Astrocyte (in vitro differentiated cells and primary cell): ENCODE data around the gene GADL1. TPM values are rescaled to one million over a fixed set of nuclear protein-coding genes. Genes with fewer than 3 reads are reported as not detected.

Experiments used
- DNase-seq: peaks from one replicate; pipeline ENCODE4 v3.0.0-alpha.2; 2010; ENCODE audit warnings: low read depth
- FAIRE-seq: peaks from 2 replicates; lab custom pipeline; 2011; peaks lifted over from hg19 to GRCh38; lab: Jason Lieb, UNC
- H2AFZ ChIP-seq: 2 replicates; pipeline ENCODE4 v1.6.0; 2012; ENCODE audit warnings: low read depth, low read length, inconsistent platforms
- H3K27ac ChIP-seq: 2 replicates; pipeline ENCODE4 v1.5.1; 2011; ENCODE audit warnings: low read depth, low read length, inconsistent platforms
- H3K27me3 ChIP-seq: 2 replicates; pipeline ENCODE4 v1.6.0; 2011; ENCODE audit warnings: low read length, inconsistent platforms; ENCODE audit not compliant: insufficient read depth
- H3K36me3 ChIP-seq: 2 replicates; pipeline ENCODE4 v1.5.1; 2011; ENCODE audit warnings: low read length, inconsistent platforms; ENCODE audit not compliant: insufficient read depth
- H3K4me1 ChIP-seq: 2 replicates; pipeline ENCODE4 v1.5.1; 2011; ENCODE audit warnings: low read length, inconsistent platforms; ENCODE audit not compliant: insufficient read depth
- H3K4me2 ChIP-seq: 2 replicates; pipeline ENCODE4 v1.6.0; 2012; ENCODE audit warnings: low read length, inconsistent platforms
- H3K4me3 ChIP-seq: 2 replicates; pipeline ENCODE4 v1.5.1; 2011; ENCODE audit warnings: low read depth, mild to moderate bottlenecking, low read length, inconsistent platforms; ENCODE audit not compliant: insufficient read depth
- H3K79me2 ChIP-seq: 2 replicates; pipeline ENCODE4 v1.6.0; 2012; ENCODE audit warnings: mild to moderate bottlenecking, low read length, inconsistent platforms; ENCODE audit not compliant: insufficient read depth
- H3K9ac ChIP-seq: 2 replicates; pipeline ENCODE4 v1.6.0; 2012; ENCODE audit warnings: mild to moderate bottlenecking, low read length, inconsistent platforms
- H3K9me3 ChIP-seq: 2 replicates; pipeline ENCODE4 v1.5.1; 2012; ENCODE audit warnings: low read depth, mild to moderate bottlenecking, low read length, inconsistent platforms; ENCODE audit not compliant: insufficient read depth
- H4K20me1 ChIP-seq: 2 replicates; pipeline ENCODE4 v1.6.0; 2012; ENCODE audit warnings: low read length, inconsistent platforms; ENCODE audit not compliant: insufficient read depth
- H3K27ac Mint-ChIP-seq: one replicate; pipeline ENCODE4 v1.8.0; 2021; ENCODE audit warnings: mild to moderate bottlenecking, mixed read lengths; ENCODE audit not compliant: unreplicated experiment
- H3K27me3 Mint-ChIP-seq: one replicate; pipeline ENCODE4 v1.8.0; 2021; ENCODE audit warnings: low read depth, mixed read lengths; ENCODE audit not compliant: unreplicated experiment
- H3K36me3 Mint-ChIP-seq: one replicate; pipeline ENCODE4 v1.8.0; 2021; ENCODE audit warnings: low read depth, mixed read lengths; ENCODE audit not compliant: unreplicated experiment
- H3K4me1 Mint-ChIP-seq: one replicate; pipeline ENCODE4 v1.8.0; 2021; ENCODE audit warnings: low read depth, mixed read lengths; ENCODE audit not compliant: unreplicated experiment
- H3K4me3 Mint-ChIP-seq: one replicate; pipeline ENCODE4 v1.8.0; 2021; ENCODE audit warnings: mild to moderate bottlenecking, moderate library complexity, mixed read lengths; ENCODE audit not compliant: unreplicated experiment
- H3K9me3 Mint-ChIP-seq: one replicate; pipeline ENCODE4 v1.8.0; 2021; ENCODE audit warnings: mild to moderate bottlenecking, mixed read lengths; ENCODE audit not compliant: unreplicated experiment
- EZH2 ChIP-seq: IDR thresholded peaks from 2 replicates; pipeline ENCODE4 v1.6.1; 2012; ENCODE audit warnings: mild to moderate bottlenecking, low read length, inconsistent platforms; ENCODE audit not compliant: insufficient read depth
- total RNA-seq: library from RNA; stranded (reverse); gene quantifications from 2 replicates; pipeline ENCODE4 v1.2.1, GENCODE V29; 2021
- TF ChIP-seq, protein P1 (sequence below): IDR thresholded peaks from 2 replicates; pipeline ENCODE4 v1.5.1; 2011; ENCODE audit warnings: low read depth, mild to moderate bottlenecking, inconsistent platforms, low read length, moderate library complexity; ENCODE audit not compliant: insufficient read depth

GADL1 gene
- total RNA-seq, 1 donor from 2014 or later: 0.09 TPM

DNA sequence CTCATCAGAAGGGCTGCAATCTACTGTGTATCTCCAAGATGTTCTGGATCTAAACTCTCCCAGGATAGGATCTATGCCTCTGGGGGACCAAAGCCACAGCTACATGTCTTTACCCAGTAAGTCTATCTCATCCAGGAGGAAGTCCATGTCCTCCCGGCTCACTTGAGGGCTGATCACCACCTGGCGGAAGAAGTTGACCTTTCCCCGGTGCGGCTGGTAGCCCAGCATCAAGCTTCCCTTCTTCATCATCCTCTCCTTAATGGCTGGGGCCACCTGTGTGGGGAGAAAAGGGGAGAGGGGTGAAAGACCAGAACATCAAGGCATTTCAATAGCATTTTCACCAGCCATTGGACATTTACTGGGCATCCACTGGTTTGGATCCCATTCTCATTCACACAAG is 166.3 kb downstream of the GADL1 start:
- no peaks in the 10 kb centered on the region for H4K20me1 ChIP-seq
- no peaks in the 10 kb centered on the region for H3K36me3 ChIP-seq
- no peaks in the 10 kb centered on the region for H3K79me2 ChIP-seq
- no peak overlapping the region for H3K27ac ChIP-seq
- no peak overlapping the region for H2AFZ ChIP-seq
- Mint-ChIP-seq H3K9me3 (peaks cover 1% of the 10 kb centered on the region), H3K4me3 (no peak overlapping the region), H3K36me3 (no peaks in the 10 kb centered on the region), H3K27ac (no peak overlapping the region), H3K27me3 (no peaks in the 10 kb centered on the region), H3K4me1 (peaks cover 5% of the 10 kb centered on the region)
- no peaks in the 10 kb centered on the region for H3K4me1 ChIP-seq
- DNase-seq (no peak), FAIRE-seq (no peak)
- H3K9ac ChIP-seq: no peak overlapping the region
- H3K4me3 ChIP-seq: no peak overlapping the region
- no peaks in the 10 kb centered on the region for H3K9me3 ChIP-seq
- H3K4me2 ChIP-seq: no peak overlapping the region
- no peaks in the 10 kb centered on the region for H3K27me3 ChIP-seq
- TF ChIP-seq, protein P1, sequence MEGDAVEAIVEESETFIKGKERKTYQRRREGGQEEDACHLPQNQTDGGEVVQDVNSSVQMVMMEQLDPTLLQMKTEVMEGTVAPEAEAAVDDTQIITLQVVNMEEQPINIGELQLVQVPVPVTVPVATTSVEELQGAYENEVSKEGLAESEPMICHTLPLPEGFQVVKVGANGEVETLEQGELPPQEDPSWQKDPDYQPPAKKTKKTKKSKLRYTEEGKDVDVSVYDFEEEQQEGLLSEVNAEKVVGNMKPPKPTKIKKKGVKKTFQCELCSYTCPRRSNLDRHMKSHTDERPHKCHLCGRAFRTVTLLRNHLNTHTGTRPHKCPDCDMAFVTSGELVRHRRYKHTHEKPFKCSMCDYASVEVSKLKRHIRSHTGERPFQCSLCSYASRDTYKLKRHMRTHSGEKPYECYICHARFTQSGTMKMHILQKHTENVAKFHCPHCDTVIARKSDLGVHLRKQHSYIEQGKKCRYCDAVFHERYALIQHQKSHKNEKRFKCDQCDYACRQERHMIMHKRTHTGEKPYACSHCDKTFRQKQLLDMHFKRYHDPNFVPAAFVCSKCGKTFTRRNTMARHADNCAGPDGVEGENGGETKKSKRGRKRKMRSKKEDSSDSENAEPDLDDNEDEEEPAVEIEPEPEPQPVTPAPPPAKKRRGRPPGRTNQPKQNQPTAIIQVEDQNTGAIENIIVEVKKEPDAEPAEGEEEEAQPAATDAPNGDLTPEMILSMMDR: no peak
- no peak for TF ChIP-seq EZH2

DNA sequence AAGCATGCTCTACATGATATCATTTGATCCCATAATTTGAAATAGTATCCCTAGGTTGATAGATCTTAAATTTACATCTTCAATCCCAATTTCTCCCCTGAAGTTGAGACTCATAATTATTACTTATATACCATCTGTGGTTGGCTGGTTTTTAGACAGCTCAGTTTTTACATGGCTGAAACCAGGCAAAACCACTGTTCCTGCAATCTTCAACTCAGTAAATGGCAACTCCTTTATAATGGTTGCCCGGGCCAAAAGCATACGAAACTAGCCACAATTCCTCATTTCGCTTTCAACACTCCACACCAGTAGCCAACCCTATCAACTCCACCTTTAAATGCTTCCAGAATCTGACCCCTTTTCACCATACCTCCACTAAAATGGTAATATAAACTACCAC is 169.6 kb downstream of the GADL1 start:
- DNase-seq (no peak), FAIRE-seq (no peak)
- H2AFZ ChIP-seq: no peak overlapping the region
- H3K4me3 ChIP-seq: no peak overlapping the region
- H3K36me3 ChIP-seq: no peaks in the 10 kb centered on the region
- no peaks in the 10 kb centered on the region for H3K27me3 Mint-ChIP-seq
- TF ChIP-seq, protein P1: no peak
- TF ChIP-seq EZH2: no peak
- no peaks in the 10 kb centered on the region for H3K9me3 ChIP-seq
- no peak overlapping the region for H3K27ac ChIP-seq
- no peaks in the 10 kb centered on the region for H3K79me2 ChIP-seq
- no peaks in the 10 kb centered on the region for H3K27me3 ChIP-seq
- peaks cover 19% of the 10 kb centered on the region for H3K4me1 Mint-ChIP-seq
- peaks cover 1% of the 10 kb centered on the region for H3K9me3 Mint-ChIP-seq
- H4K20me1 ChIP-seq: no peaks in the 10 kb centered on the region
- H3K36me3 Mint-ChIP-seq: no peaks in the 10 kb centered on the region
- H3K4me3 Mint-ChIP-seq: no peak overlapping the region
- H3K9ac ChIP-seq: no peak overlapping the region
- H3K4me1 ChIP-seq: peaks cover 10% of the 10 kb centered on the region
- no peak overlapping the region for H3K4me2 ChIP-seq
- H3K27ac Mint-ChIP-seq: no peak overlapping the region

DNA sequence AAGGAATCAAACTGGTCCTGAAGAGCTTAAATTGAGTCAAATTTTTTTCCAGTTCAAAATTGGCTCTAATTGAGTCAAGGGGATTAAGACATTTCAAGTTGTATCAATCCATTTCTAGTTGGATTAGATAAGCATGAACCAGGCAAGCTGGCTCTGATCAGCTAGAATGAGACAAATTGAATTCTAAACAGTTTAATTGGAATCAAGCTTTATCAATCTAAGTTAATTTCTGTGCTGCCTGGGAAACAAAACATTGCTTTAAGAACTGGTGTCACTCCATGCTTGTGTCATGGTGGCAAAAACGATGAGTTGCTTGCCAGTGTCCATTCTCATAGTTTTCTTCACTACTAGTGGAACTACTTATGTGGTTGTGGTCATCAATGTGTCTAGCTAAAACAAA is 171.2 kb downstream of the GADL1 start:
- H3K9me3 Mint-ChIP-seq: peaks cover 1% of the 10 kb centered on the region
- no peak for TF ChIP-seq EZH2
- TF ChIP-seq, protein P1: no peak
- Histone ChIP-seq H3K36me3 (no peaks in the 10 kb centered on the region), H3K9me3 (no peaks in the 10 kb centered on the region), H3K27ac (no peak overlapping the region), H3K4me1 (peaks cover 10% of the 10 kb centered on the region), H4K20me1 (no peaks in the 10 kb centered on the region), H3K27me3 (no peaks in the 10 kb centered on the region), H3K9ac (no peak overlapping the region), H3K79me2 (no peaks in the 10 kb centered on the region), H2AFZ (no peak overlapping the region), H3K4me3 (no peak overlapping the region), H3K4me2 (no peak overlapping the region)
- no peaks in the 10 kb centered on the region for H3K27me3 Mint-ChIP-seq
- FAIRE-seq: no peak
- peaks cover 13% of the 10 kb centered on the region for H3K4me1 Mint-ChIP-seq
- no peak overlapping the region for H3K4me3 Mint-ChIP-seq
- no peak for DNase-seq
- no peak overlapping the region for H3K27ac Mint-ChIP-seq
- H3K36me3 Mint-ChIP-seq: no peaks in the 10 kb centered on the region
